GM12891 (cell line): ENCODE results near the gene TSPAN11.

Experiments used
- PAX5 ChIP-seq: IDR thresholded peaks from 2 replicates; pipeline ENCODE4 v1.6.1; 2011; ENCODE audit warnings: low read length, moderate library complexity, mild to moderate bottlenecking; ENCODE audit not compliant: insufficient read depth, severe bottlenecking
- POLR2A ChIP-seq: IDR thresholded peaks from 2 replicates; pipeline ENCODE4 v1.6.1; 2011; ENCODE audit warnings: low read depth, low read length, control low read depth
- POLR2AphosphoS5 ChIP-seq: IDR thresholded peaks from 2 replicates; pipeline ENCODE4 v1.6.1; 2011; ENCODE audit warnings: low read depth, low read length, control low read depth
- POU2F2 ChIP-seq: IDR thresholded peaks from 2 replicates; pipeline ENCODE4 v1.6.1; 2011; ENCODE audit warnings: low read depth, mild to moderate bottlenecking, control low read depth, low read length, moderate library complexity
- SPI1 ChIP-seq: IDR thresholded peaks from 2 replicates; pipeline ENCODE4 v1.6.1; 2011; ENCODE audit warnings: low read depth, low read length, control low read depth
- TAF1 ChIP-seq: IDR thresholded peaks from 2 replicates; pipeline ENCODE4 v1.6.1; 2011; ENCODE audit warnings: low read depth, low read length, control low read depth

DNA sequence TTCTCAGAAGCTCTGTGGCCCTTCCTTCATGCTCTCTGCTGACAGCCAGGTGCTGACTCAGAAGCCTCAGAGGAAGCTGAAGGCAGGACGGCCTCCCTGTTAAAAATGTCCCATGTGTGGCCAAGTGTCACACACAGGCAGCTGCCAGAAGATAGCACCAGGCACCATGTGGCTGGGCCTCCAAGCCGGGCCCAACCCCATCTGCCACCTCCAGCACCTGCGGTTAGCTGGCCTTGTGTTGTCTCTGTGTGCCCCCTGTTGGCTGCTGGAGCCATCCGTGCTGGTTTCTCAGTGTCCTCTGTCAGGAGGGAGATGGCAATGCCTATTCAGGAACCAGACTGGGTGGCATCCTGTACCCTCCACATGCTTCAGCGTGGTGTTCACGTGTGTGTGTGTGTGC, 63.2 kb downstream of the TSPAN11 start:
- TF ChIP-seq POLR2A: no peak
- no peak for TF ChIP-seq POLR2AphosphoS5
- TF ChIP-seq TAF1: no peak
- no peak for TF ChIP-seq PAX5
- TF ChIP-seq POU2F2: no peak
- no peak for TF ChIP-seq SPI1
